Stimulated activated CD4-positive, alpha-beta T cell treated with anti-CD3 and anti-CD28 coated beads, Interleukin-12 subunit alpha, Interleukin-12 subunit beta, amount 100 ng/mL, for 4 hours (primary cell): ENCODE data around the gene ASPA.
"Not testable (repeated sequence)": the region's sequence is repeated elsewhere in the genome, so short reads cannot be mapped to it uniquely, and the experiment has no call there.

Experiments used
- DNase-seq: peaks from one replicate; pipeline ENCODE4 v3.0.0-alpha.2; 2020

Gene ASPA

DNA sequence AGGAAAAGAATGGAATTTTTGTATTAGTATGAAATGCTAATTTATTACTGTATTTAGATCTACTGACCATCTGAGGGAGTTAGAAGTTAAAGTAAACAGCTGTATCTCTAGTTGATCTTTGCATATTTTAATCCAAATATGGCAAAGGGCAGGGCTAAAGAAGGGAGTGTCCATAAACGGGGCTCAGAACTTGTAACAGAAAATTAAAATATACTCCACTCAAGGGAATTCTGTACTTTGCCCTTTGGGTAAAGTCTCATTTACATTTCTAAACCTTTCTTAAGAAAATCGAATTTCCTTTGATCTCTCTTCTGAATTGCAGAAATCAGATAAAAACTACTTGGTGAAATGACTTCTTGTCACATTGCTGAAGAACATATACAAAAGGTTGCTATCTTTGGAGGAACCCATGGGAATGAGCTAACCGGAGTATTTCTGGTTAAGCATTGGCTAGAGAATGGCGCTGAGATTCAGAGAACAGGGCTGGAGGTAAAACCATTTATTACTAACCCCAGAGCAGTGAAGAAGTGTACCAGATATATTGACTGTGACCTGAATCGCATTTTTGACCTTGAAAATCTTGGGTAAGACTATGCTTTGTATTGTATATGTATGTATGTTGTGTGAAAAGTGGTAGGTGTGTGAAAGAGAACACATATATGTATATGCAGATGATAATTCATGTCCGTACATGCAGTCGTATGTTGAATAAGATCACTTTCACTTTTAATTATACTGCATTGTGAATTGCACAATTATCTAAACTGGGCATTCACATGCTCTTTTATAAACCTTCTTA, at the start of gene ASPA:
TSS of gene ASPA (plus strand) at position 186 of the 799 bp plus-strand sequence. CDS start at position 349, 163 bp downstream.
- no peak for DNase-seq

DNA sequence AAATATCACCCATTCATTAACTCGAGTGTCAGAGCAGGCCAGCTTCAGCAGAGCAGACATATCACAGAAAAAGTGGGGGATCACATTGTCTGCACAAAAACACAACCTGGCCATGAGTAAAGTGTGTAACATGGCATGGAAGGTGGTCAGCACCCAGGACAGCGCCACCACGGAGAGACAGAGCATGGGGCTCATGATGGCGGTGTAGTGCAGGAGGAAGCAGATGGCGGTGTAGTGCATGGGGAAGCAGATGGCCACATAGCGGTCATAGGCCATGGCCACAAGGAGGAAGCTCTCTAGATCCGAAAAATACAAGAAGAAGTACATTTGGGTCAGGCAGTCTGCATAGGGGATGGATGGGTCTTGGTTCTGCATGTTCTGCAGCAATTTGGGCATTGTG, 42.6 kb upstream of the ASPA start:
- DNase-seq: peak; percentile 13

DNA sequence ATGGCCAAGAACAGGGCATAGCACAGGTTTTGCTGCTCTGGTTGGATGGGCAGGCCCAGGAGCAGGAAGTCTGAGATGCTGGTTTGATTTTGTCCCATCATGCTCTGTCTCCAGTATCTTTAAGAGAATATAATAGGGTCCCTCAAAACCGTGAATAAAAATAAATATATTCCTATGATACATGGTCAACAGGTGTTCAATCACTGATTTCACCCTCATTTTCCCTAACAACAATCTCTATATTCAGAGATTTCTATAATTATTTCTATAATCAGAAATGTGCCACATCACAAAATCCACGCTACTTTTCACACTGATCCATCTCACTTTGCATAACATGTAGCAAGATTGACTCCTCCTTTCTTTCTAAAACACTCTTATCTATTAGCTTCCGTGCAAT, 42.1 kb upstream of the ASPA start, which contains the start of gene OR1E2:
TSS of gene OR1E2 (minus strand) at position 101 of the 400 bp plus-strand sequence. CDS start at position 101, 0 bp downstream.
- DNase-seq: no peak

DNA sequence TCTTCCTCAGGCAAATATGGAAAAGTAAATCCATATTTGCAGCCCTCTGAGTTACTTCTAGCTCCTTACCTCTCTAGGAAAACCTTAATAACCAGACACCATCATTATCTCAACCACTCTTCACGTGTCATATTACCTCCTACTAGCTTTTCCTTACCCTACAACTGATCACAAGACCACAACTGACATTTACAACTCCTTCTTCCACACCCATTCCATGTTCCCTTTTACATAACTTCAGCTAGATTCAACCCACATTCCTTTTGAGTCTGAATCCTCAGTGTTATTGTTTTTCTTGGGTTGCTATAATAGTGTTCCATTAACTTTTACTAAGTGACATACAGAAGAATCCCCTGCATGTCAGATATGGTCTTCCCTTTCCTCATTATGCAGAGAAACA, 37.4 kb upstream of the ASPA start:
- no peak for DNase-seq

DNA sequence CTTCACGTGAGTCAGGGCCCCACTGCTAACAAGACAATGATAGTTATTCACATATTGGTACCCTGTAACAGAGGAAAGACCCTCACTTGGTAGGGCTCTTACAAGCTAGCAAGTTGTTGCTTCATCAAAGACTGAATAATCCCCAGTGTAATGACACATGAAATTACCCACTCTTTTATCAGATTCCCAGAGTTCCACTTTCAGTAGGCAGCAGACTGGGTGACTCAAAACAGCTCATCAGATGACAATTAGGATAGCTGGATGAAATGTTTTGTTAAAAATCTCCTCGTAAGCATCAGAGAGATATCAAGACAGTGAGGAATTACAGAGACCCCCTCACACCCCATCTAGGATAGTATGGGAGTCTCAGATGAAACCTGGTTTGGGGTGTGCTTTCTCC, 35.3 kb upstream of the ASPA start:
- no peak for DNase-seq

DNA sequence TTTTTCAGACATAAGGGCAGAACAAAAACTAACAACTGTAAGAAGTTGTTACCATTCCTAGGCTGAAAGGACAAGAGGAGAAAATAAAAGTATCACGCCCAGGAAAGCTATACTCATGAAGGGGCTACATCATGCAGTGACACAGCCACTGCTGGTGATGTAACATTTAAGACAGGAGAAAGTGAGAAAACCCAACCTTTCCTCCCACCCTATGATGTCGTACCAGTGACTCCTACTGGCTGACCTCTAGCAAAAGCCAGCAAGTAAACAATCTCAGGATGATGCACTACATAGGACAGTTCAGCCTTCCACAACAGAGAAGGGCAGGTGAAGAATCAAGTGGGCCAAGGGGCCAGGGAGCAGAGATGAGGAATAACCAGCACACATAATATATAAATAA, 28.2 kb upstream of the ASPA start:
- no peak for DNase-seq

DNA sequence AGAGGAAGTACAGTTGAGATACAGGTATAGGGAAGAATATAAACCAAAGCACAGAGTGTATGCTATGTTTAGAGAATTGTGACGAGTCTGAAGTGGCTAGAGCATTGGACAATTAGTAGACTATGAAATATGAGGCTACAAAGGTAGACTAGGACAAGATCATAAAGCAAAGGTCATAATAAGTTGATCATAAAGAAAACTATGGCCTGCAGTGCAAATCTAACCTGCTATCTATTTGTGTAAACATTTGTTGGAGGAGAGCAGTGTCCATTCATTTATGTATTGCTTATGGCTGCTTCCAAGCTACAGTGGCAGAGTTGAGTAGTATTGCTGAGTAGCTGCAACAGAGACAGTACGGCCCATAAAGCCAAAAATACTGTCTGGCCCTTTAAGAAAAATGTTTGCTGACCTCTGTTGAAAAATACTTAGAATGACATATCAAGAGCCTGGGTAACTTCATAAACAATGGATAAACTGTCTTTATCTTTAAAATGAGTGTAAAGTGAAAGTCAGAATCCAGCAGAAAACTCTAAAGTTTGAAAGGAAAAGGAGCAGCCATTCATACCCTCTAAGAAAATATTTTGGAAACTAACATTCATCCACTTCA, 27.6 kb upstream of the ASPA start:
- no peak for DNase-seq

DNA sequence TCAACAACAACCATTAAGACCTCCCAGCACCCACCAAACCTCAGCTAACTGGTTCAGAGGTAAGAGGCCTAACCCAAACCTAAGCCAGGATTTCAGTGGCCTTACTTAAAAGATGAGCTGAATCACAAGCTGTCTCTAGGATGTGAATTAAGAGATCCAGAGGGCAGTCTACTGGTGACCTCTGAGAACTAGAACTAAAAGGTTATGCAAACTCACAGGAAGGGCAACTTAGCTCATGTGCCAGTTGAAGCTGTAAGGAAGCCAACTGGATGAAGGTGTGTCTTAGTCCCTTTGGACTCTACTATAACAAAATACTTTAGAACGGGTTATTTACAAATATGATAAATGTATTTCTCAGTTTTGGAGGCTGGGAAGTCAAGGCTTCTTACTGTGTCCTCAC, 9.4 kb upstream of the ASPA start:
- not testable (repeated sequence) for DNase-seq

DNA sequence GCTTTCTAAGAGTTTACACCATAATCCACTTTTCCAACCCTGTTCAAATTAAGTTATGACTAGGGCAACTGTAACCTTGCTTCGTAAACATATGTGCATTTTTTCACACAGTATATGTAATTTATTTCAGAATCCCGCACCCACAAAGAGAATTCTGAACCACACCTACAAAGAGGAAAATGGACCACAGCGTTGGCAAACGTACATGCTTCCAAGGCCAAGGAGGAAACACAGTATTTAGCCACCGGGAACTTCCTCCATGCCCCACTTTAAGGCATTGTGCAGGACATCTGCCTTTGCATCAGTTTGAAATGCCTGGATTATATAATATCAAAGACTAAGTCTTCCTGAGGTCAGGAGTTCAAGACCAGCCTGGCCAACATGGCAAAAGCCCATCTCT, 6.3 kb upstream of the ASPA start:
- DNase-seq: no peak

DNA sequence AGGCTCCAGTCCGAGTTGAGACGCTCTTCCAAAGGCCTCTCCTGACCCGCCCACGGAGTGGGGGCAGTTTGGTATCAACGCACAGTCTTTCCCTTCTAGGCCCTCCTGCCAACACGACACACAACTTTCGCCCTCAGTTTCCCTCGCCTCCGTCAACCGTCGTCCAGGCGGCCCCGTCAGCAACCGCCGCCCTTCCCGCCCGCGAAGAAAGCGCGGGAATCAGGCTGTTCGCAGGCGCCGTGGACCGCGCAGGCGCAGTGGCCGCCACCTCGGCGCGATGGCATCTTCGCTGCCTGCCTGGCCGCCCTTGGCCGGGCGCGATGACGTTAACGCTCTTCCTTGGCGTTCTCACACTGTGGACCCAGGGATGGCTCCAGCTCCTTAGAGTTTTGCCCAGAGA, 4.2 kb upstream of the ASPA start, which contains the start of gene SPATA22:
TSS of gene SPATA22 (minus strand) at position 221 of the 400 bp plus-strand sequence. CDS start 2,494 bp downstream, outside the sequence.
- DNase-seq: no peak

DNA sequence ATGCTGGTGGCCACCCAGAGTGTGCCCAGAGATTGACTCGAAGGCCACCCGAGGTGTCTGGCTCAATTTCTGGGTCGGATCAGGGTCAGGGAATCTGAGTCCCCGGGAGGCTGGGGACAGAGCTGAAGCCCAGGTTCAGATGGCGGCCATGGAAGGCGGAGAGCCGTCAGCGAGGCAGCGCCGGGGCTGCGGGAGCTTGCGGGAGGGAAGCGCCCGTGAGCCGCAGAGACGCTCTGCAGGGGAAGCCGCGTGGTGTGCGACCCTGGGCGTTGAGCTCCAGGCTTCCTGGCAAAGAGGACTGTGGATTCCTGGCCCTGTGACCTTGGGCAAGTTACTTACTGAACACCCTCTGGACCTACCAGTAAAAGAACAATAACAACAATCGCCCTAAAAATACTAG, 3.7 kb upstream of the ASPA start:
- DNase-seq: no peak

DNA sequence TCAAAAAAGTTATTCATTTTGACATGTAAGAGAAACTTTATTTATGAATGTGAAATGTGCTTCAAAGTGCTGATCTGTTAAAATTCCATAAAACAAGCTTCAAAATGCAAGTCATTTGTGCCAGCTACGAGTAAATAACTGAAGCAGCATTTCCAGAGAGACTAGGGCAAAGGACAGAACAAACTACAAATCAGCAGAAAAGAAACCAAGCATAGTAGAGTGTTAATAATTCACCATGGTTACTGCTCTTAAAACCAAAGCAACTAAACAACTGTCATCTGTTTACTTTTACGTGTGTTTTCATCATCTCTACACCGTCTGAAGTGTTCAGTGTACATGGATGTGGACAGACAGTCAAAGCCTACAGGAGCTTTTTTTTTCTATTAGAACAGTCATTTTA, 1.6 kb upstream of the ASPA start:
- DNase-seq: no peak

DNA sequence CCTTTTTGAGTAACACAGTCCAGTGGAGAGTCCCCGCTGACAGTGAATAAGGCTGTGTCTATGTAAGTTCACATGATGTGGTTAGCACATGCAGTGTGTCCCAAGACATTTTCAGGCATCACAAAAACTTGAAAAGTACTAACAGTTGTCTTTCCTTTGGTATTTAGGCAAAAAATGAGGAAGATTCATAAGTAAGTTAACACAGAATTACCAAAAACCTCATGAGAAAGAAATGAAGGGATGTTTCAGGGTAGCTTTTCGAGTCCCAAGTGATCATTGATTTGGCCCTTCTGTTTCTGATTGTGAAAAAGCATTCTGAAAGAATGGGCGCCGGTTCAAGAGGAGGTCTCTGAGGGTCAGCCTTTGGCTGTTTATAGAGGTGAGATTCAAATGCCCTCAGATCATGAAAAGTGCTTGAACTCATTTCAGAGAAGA, 529 bp upstream of the ASPA start:
- no peak for DNase-seq

DNA sequence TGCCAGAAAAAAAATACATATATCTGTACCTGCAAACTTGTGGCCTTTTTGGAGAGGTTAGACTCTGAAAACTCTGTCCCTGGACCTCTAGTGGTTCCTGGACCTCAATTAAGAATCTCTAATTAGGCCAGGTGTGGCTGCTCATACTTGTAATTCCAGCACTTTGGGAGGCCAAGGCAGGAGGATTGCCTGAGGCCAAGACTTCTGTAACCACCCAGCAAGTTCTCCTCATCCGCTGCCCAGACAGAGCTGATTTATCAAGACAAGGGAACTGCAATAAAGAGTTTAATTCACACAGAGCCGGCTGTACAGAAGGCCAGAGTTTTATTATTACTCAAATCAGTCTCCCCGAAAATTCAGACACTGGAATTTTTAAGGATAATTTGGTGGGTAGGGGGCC, 4.2 kb downstream of the ASPA start:
- DNase-seq: no peak

DNA sequence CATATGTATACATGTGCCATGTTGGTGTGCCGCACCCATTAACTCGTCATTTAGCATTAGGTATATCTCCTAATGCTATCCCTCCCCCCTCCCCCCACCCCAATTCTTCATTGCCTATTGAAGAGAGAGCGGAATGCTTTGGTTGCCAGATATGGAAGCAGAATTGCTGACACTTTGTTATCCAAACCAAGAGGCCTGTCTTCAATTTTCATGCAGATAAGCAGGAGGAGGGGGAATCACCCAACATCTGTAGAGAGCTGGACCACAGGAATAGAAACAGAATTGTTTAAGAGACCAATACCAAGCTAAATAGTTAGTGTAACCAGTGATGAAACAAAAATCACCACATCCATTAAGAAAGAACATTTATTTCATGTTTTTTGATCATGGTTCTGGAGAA, 7.1 kb downstream of the ASPA start:
- DNase-seq: no peak

DNA sequence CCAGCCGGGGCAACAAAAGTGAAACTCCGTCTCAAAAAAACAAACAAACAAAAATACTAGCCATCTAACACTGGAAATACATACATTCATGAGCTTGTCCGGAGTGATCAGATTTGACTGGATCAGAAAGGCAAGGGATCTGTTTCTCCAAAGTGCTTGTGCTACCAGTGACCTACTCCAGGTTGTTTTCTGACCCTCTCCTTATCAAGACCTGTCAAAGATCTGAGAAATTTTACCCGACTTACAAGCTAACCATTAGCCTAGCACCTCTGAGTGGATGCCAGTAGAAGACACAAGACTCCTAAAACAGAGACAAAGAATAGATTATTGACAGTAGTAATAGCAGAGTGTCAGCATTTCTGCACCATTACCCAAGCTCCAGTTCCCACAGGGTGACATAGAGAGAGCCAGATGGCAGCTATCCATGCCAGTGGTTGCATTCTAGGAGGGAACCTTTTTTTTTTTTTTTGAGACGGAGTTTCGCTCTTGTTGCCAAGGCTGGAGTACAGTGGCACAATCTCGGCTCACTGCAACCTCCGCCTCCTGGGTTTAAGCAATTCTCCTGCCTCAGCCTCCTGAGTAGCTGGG, 9.8 kb downstream of the ASPA start:
- no peak for DNase-seq

DNA sequence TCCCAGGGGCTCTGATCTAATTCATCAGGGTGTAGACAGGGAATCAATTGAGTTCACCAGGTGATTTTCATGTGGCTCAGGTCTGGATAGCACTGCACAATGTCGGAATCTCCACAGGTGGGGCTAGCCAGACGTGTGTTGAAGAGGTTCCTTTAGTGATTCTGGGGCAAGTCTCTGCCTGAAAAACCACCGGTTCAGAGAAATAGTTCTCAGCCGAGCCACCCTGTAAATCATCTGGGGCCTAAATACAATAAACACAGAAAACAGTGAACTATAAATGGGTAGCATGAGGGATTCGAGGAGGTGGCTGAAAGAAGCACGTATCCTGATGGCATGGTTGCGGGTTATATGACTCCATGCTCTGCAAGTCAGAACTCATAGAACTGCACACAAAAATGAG, 21.3 kb downstream of the ASPA start:
- no peak for DNase-seq

DNA sequence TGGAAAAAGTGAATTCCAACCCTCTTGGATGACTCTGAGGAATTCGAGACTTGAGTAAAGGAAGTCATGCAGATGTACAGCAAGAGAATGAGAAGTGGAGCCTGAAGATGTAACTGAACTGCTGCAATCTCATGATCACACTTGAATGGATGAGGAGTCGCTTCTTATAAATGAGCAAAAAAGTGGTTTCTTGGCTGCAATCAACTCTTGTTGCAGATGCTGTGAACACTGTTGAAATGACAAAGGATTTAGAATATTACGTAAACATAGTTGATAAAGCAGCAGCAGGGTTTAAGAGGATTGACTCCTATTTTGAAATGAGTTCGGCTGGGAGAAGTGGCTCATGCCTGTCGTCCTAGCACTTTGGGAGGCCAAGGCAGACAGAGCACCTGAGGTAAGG, 25.5 kb downstream of the ASPA start:
- DNase-seq: no peak

DNA sequence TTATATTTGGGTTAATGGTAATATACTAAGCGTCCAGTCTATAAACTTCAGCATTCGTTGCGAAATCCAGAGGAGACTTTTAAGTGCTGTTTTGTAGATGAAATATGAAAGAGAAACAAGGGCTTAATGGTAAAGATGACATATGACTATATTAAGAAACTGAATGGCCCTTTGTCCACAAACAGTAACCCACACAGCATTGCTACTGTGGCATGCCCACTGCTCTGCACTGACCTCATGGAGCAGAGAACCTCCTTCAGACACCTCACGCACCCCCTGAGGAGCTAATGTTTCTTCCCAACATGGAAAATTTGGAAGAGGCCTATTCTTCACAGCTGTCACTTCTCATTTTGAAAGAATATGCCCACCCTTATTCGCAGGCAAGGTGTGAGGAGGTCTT, 26.7 kb downstream of the ASPA start:
- DNase-seq: no peak

DNA sequence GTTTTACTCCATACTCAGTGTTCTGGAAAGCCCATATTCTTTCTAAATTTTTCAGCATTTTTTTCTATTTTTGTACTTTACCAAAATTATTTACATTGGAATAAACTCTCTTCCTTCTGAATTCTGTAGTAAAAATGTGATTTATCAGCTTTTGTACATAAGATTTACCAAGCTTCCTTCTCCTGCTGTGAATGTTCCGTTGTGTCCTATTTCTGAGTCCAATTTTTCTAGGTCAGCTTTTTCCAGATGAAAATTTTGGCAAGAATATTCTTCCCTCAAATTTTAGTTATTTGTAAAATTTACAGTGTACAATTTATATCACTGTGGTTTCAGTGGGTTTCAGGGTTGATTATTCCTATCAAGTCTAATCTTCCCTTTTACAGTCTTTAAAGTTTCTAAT, 27.5 kb downstream of the ASPA start:
- DNase-seq: no peak

DNA sequence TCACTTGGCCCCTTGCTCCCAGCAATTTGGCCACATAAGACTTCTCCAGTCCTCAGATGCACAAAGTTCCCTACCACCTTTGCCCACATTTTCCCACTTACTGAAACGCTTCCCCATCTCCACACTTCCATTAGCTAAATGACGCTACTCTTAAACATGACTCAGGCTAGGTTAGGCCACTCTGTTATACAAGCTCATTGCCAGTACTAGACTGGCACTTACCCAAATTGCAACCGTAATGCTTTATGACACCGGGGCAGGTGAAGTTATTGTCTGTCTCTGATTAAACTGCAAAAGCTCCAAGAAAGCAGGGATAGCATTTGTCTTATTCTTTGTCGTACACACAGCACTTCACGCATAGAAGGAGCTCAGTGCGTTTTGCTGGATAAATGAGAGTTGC, 29.2 kb downstream of the ASPA start:
- no peak for DNase-seq

DNA sequence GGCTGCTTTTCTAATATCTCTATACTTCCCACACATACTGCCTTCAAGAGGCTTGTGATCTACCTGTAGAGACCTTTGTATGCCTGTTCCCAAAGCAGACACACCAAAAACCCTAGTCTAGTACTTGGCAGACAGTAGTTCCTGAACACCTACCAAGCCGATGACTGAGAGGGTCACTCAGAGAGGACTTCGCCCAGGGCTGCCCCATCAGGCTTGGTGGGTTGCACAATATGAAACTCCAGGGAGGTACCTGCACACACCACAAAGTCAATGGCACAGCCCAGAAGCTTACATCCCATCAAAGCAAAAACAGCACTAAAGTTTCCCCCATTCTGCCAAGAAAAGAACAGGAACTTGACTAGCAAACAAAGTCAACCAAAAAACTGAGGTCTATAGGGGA, 30.3 kb downstream of the ASPA start:
- DNase-seq: no peak

DNA sequence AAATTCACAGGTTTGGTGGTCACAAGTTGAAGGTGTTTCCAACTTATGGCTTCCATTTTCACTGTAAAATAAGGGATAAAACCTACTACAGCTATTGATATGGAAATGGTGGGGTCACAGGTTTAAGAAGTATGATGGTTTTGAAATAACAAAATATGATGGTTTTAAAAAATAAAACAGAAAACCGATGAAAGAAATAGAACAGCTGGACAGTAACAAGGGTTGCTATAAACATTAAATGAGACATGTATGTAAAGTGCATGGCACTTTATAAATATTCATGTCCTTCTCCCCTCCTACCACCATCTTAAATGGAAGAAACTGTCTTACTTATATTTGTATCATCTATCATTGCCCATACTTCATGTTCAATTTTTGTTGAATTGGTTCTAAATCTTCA, 31.3 kb downstream of the ASPA start:
- no peak for DNase-seq

DNA sequence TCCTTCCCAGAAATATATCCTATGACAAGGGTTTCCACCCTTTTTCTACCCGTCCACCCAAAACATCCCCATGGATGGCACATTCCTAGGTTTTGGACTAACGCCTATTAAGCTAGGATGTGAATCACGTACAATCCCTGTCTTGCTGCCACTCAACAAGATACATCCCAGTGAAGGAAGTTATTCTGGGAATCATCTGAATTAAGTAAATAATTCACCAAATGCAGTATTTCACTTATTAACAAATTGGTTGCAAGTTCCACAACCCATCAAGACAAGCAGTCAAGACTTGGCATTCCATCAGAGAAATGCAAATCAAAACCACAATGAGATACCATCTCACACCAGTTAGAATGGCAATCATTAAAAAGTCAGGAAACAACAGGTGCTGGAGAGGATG, 32.1 kb downstream of the ASPA start:
- no peak for DNase-seq
